Lower leg skin (tissue), 3 donors: ENCODE results near the gene DUXB.

ENCODE experiments used
- CTCF ChIP-seq, 3 donors: fragments of 450-650 bp; IDR thresholded peaks; one replicate each; pipeline ENCODE4 v1.5.1; 2016; ENCODE audit warnings: antibody characterized with exemption in 3 of 3, mild to moderate bottlenecking in 3 of 3, moderate library complexity in 2 of 3
- POLR2A ChIP-seq, 2 donors: fragments of 450-650 bp; IDR thresholded peaks; one replicate each; pipeline ENCODE4 v1.6.1; 2016 to 2017; ENCODE audit warnings: antibody characterized with exemption in 2 of 2, mild to moderate bottlenecking in 1 of 2, moderate library complexity in 1 of 2

DNA sequence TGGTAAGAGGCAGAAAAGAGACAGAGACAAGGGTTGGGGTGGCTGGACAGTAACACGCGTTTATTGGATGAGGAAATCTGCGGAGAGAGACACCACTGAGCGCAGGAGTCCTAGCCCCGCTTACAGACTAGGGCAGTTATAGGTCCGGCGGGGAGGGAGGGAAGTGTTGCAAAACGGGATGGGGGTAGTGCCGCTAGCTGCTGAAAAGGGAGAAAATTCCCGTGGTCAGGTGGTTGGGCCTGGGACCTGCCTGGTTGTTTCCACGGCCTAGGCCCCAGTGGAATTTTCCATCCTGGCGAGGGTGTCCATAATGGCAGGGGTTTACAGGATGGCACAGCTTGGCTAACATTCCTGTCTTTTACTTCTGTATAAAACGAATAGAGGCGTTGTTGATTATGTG, 19.0 kb downstream of the DUXB start:
- TF ChIP-seq POLR2A (IDR thresholded peaks at IDR 0.05), result no peak
- TF ChIP-seq CTCF (IDR thresholded peaks at IDR 0.05), result no peak
